HL-60/S4 treated with phorbol 12-myristate 13-acetate at 8.2 ng/mL for 4 days and 3 days (cell line): Measurements from ENCODE around the gene KRT33B.
"Not testable (repeated sequence)": the region's sequence is repeated elsewhere in the genome, so short reads cannot be mapped to it uniquely, and the experiment has no call there.

Source experiments
- in situ Hi-C: fragments of 300-500 bp; cut with MboI; formaldehyde crosslinking; loops from 2 replicates; pipeline ENCODE4 v1.15.0; 2022; ENCODE audit warnings: low sequenced_read_pairs

Gene KRT33B

GRCh38 chr17:41369713-41370112 is at the start of gene KRT33B:
Gene KRT33B (minus strand): TSS chr17:41369813. CDS start chr17:41369750, 63 bp downstream.
- in situ Hi-C loops, result no loop called here

GRCh38 chr17:41418116-41418860 is 48.7 kb upstream of the KRT33B start:
- in situ Hi-C loops, result no loop called here

- in situ Hi-C loops, result no loop called here
Observed at GRCh38 chr17:41417576-41418015, 48.0 kb upstream of the KRT33B start.

- in situ Hi-C loops, result no loop called here
Observed at GRCh38 chr17:41417127-41417526, 47.5 kb upstream of the KRT33B start.

GRCh38 chr17:41416479-41416878 is 46.9 kb upstream of the KRT33B start:
- in situ Hi-C loops, result no loop called here

- in situ Hi-C loops, result no loop called here
Observed at GRCh38 chr17:41415833-41416335, 46.3 kb upstream of the KRT33B start.

GRCh38 chr17:41415411-41415810 is 45.8 kb upstream of the KRT33B start:
- in situ Hi-C loops, result no loop called here

- in situ Hi-C loops, result no loop called here
Observed at GRCh38 chr17:41413982-41414381, 44.4 kb upstream of the KRT33B start.

- in situ Hi-C loops, result no loop called here
Observed at GRCh38 chr17:41413353-41413957, 43.8 kb upstream of the KRT33B start.

GRCh38 chr17:41411072-41411840 is 41.6 kb upstream of the KRT33B start:
- in situ Hi-C loops, result no loop called here

- in situ Hi-C loops, result no loop called here
Observed at GRCh38 chr17:41407226-41407625, 37.6 kb upstream of the KRT33B start.

GRCh38 chr17:41406205-41406604 is 36.6 kb upstream of the KRT33B start:
- in situ Hi-C loops, result no loop called here

- in situ Hi-C loops, result no loop called here
Observed at GRCh38 chr17:41404024-41404671, 34.5 kb upstream of the KRT33B start.

- in situ Hi-C loops, result no loop called here
Observed at GRCh38 chr17:41403404-41404023, 33.9 kb upstream of the KRT33B start.

- in situ Hi-C loops, result no loop called here
Observed at GRCh38 chr17:41402161-41402560, 32.5 kb upstream of the KRT33B start.

GRCh38 chr17:41396996-41397660 is 27.5 kb upstream of the KRT33B start, which contains the start of gene KRT31:
Gene KRT31 (minus strand): TSS chr17:41397608. CDS start chr17:41397539, 69 bp downstream.
- in situ Hi-C loops, result no loop called here

GRCh38 chr17:41396340-41396739 is 26.7 kb upstream of the KRT33B start:
- in situ Hi-C loops, result no loop called here

- in situ Hi-C loops, result no loop called here
Observed at GRCh38 chr17:41395611-41396010, 26.0 kb upstream of the KRT33B start.

- in situ Hi-C loops, result not testable (repeated sequence)
Observed at GRCh38 chr17:41395044-41395443, 25.4 kb upstream of the KRT33B start.
